PFSK-1 (cell line): ENCODE measurements around the gene ZIC1.

ENCODE experiments used
- FOXP2 ChIP-seq: optimal IDR thresholded peaks from 2 replicates; pipeline ENCODE3; 2011; ENCODE audit warnings: borderline replicate concordance, control low read depth, inconsistent platforms; ENCODE audit not compliant: insufficient read depth; ENCODE audit errors: extremely low read length, extremely low read depth
- POLR2AphosphoS5 ChIP-seq: IDR thresholded peaks from 2 replicates; pipeline ENCODE4 v1.6.1; 2012; ENCODE audit warnings: low read depth, mild to moderate bottlenecking, control low read depth, low read length, moderate library complexity
- SIN3A ChIP-seq: IDR thresholded peaks from 2 replicates; pipeline ENCODE4 v1.6.1; 2012; ENCODE audit warnings: mild to moderate bottlenecking, low read length, moderate library complexity, borderline replicate concordance; ENCODE audit not compliant: insufficient read depth
- TAF1 ChIP-seq: IDR thresholded peaks from 2 replicates; pipeline ENCODE4 v1.6.1; 2012; ENCODE audit warnings: low read length, control low read depth, borderline replicate concordance; ENCODE audit not compliant: insufficient read depth
- TF ChIP-seq, protein P1 (sequence below), 2 experiments: IDR thresholded peaks; 2 replicates each; pipeline versions ENCODE4 v1.6.1 to v1.8.0; 2011 to 2012; ENCODE audit warnings: low read depth in 2 of 2, low read length in 2 of 2, control low read depth in 1 of 2, inconsistent platforms in 1 of 2, mild to moderate bottlenecking in 1 of 2, moderate library complexity in 1 of 2; ENCODE audit not compliant: insufficient read depth in 1 of 2

ZIC1 gene

GRCh38 chr3:147369231-147369630 is 39.9 kb upstream of the ZIC1 start:
- TF ChIP-seq SIN3A (no peak), FOXP2 (no peak), TAF1 (no peak)

DNA sequence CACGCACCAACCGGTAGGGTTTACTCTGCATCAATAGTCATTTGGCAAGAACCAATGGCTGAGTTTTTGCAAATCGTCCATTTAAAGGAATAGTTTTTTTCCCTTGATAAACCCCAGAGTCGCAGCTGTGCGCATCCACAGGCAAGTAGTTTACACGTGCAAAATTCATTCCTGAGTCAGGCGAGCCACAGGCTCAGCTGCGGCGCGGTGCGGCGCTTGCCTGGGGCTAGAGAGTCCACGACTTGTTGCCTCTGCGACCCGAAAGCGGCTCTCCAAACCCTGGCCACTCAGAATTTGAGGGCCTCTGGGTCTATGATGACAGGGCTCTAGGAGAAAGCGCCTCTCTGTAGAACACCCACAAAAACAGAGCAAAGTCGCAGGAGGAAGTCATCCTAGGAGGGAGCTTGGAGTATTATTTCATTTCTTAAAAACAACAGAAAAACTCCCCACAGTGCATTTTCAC is 39.5 kb upstream of the ZIC1 start:
- TF ChIP-seq SIN3A (no peak), TAF1 (no peak), POLR2AphosphoS5 (no peak), FOXP2 (no peak)
- TF ChIP-seq, protein P1, sequence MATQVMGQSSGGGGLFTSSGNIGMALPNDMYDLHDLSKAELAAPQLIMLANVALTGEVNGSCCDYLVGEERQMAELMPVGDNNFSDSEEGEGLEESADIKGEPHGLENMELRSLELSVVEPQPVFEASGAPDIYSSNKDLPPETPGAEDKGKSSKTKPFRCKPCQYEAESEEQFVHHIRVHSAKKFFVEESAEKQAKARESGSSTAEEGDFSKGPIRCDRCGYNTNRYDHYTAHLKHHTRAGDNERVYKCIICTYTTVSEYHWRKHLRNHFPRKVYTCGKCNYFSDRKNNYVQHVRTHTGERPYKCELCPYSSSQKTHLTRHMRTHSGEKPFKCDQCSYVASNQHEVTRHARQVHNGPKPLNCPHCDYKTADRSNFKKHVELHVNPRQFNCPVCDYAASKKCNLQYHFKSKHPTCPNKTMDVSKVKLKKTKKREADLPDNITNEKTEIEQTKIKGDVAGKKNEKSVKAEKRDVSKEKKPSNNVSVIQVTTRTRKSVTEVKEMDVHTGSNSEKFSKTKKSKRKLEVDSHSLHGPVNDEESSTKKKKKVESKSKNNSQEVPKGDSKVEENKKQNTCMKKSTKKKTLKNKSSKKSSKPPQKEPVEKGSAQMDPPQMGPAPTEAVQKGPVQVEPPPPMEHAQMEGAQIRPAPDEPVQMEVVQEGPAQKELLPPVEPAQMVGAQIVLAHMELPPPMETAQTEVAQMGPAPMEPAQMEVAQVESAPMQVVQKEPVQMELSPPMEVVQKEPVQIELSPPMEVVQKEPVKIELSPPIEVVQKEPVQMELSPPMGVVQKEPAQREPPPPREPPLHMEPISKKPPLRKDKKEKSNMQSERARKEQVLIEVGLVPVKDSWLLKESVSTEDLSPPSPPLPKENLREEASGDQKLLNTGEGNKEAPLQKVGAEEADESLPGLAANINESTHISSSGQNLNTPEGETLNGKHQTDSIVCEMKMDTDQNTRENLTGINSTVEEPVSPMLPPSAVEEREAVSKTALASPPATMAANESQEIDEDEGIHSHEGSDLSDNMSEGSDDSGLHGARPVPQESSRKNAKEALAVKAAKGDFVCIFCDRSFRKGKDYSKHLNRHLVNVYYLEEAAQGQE (IDR thresholded peaks at IDR 0.05; ENCODE audit: insufficient read depth in 1 of 2, low read depth in 2 of 2, low read length in 2 of 2): no peak

GRCh38 chr3:147370349-147370748 is 38.8 kb upstream of the ZIC1 start:
- TF ChIP-seq, protein P1 (IDR thresholded peaks at IDR 0.05; ENCODE audit: insufficient read depth in 1 of 2, low read depth in 2 of 2, low read length in 2 of 2): no peak
- no peak for TF ChIP-seq TAF1
- no peak for TF ChIP-seq SIN3A
- TF ChIP-seq POLR2AphosphoS5: no peak
- no peak for TF ChIP-seq FOXP2

DNA sequence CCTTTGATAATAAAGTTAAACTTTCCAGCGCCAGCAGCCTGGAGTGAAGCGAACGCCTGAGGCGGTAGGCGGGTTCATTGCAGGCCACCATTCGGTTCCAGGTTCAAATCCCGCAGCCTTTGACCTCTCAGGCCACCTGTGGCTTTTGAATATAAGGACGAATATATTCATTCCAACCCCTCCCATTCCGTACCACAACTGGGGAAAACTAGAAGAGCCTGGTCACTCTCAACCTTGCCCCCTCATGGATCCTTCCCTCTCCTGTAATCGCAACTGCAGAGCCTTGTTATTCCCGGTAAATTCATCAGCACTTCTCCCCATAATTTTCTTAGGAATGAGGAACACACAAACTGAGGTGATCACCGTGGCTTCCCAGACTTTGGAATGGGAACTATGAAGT is 38.0 kb upstream of the ZIC1 start:
- no peak for TF ChIP-seq SIN3A
- TF ChIP-seq FOXP2: no peak
- TF ChIP-seq TAF1: no peak
- TF ChIP-seq, protein P1 (IDR thresholded peaks at IDR 0.05; ENCODE audit: insufficient read depth in 1 of 2, low read depth in 2 of 2, low read length in 2 of 2): no peak

DNA sequence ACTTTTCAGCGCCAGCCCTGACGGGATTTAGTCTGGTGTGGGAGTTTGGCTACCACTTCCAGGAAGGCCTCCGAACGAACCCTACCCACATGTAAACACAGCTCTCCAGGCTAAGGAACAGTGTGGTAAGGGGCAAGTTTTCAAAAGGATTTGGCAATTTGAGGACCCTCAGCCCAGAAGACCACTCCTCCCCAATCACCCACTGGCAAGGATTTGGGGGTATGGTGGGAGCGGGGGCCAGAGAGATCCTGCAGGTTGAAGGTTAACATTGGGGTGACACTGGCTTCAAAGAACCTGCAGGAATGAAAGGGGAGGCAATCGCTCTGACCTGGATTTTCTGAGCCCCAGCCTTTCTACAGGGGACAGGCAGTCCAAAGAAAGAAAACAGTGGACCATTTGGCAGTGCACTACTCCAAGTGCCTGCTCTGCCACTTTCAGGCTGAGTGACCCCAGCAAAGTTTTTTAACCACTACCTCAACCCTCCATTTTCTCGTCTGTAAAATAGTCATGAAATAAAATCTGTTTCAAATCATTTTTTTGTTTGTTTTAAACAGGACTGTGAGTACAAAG is 37.3 kb upstream of the ZIC1 start:
- no peak for TF ChIP-seq SIN3A
- no peak for TF ChIP-seq POLR2AphosphoS5
- no peak for TF ChIP-seq FOXP2
- TF ChIP-seq TAF1: no peak
- TF ChIP-seq, protein P1 (IDR thresholded peaks at IDR 0.05; ENCODE audit: insufficient read depth in 1 of 2, low read depth in 2 of 2, low read length in 2 of 2): no peak
